ENCODE measurements around the gene LANCL2.
"Not testable (repeated sequence)": the region's sequence is repeated elsewhere in the genome, so short reads cannot be mapped to it uniquely, and the experiment has no call there.

LANCL2 gene

GRCh38 chr7:55349121-55349520, 16.0 kb upstream of the LANCL2 start:
- no peak overlapping the region for H3K27ac ChIP-seq (replicated peaks; ENCODE audit: low read length)
- H3K4me3 ChIP-seq (ENCODE audit: low read length in 2 of 2): no peak overlapping the region
- no peak overlapping the region for H3K23ac ChIP-seq (ENCODE audit: low read depth, low read length, poor library complexity)
- no peak overlapping the region for H2BK120ac ChIP-seq (ENCODE audit: low read depth, low read length)
- no peak overlapping the region for H2BK12ac ChIP-seq (ENCODE audit: low read length)
- no peaks in the 10 kb centered on the region for H3K27me3 ChIP-seq (ENCODE audit: control insufficient read depth in 3 of 3, insufficient read depth in 3 of 3, low read depth in 1 of 3, low read length in 3 of 3)
- H4K91ac ChIP-seq (ENCODE audit: low read depth, low read length, poor library complexity): no peak overlapping the region
- no CpG with 5 or more reads among the region's 2 CpGs for WGBS, 2 donors (ENCODE audit: extremely low coverage in 2 of 2, insufficient read length in 2 of 2, insufficient replicate concordance in 1 of 2)
- H4K8ac ChIP-seq (ENCODE audit: low read depth, low read length): no peak overlapping the region
- no peak overlapping the region for H2AK5ac ChIP-seq (ENCODE audit: low read depth, low read length)
- H3K9ac ChIP-seq (ENCODE audit: low read depth, low read length, poor library complexity): no peak overlapping the region
- peak overlapping the region; percentile 63 for H2AFZ ChIP-seq (ENCODE audit: low read length)
- H3K9me3 ChIP-seq (replicated peaks in 1 of 2; ENCODE audit: control insufficient read depth in 2 of 2, insufficient read depth in 1 of 2, low read depth in 1 of 2, low read length in 2 of 2): no peaks in the 10 kb centered on the region
- H3K14ac ChIP-seq (ENCODE audit: low read length): no peak overlapping the region
- no peak overlapping the region for H2BK15ac ChIP-seq (ENCODE audit: low read length)
- no peaks in the 10 kb centered on the region for H3K79me1 ChIP-seq (ENCODE audit: low read depth, low read length)
- H3K4ac ChIP-seq (ENCODE audit: low read length): no peak overlapping the region
- H3K36me3 ChIP-seq (replicated peaks in 1 of 2; ENCODE audit: control insufficient read depth in 2 of 2, insufficient read depth in 2 of 2, low read length in 2 of 2): no peaks in the 10 kb centered on the region
- no peak overlapping the region for H3K4me2 ChIP-seq (ENCODE audit: insufficient read depth, low read length, poor library complexity, severe bottlenecking)
- no peaks in the 10 kb centered on the region for H3K4me1 ChIP-seq (ENCODE audit: control insufficient read depth in 2 of 2, insufficient read depth in 1 of 2, low read depth in 1 of 2, low read length in 2 of 2)
- H3K18ac ChIP-seq (ENCODE audit: low read length): no peak overlapping the region
- H2BK5ac ChIP-seq (ENCODE audit: low read length): no peak overlapping the region
- peak; percentile 8 for DNase-seq (ENCODE audit: low spot score)

- Histone ChIP-seq H3K9me3 (replicated peaks in 1 of 2; ENCODE audit: control insufficient read depth in 2 of 2, insufficient read depth in 1 of 2, low read depth in 1 of 2, low read length in 2 of 2) (no peaks in the 10 kb centered on the region), H3K23ac (ENCODE audit: low read depth, low read length, poor library complexity) (no peak overlapping the region), H3K4me2 (ENCODE audit: insufficient read depth, low read length, poor library complexity, severe bottlenecking) (no peak overlapping the region), H3K4ac (ENCODE audit: low read length) (no peak overlapping the region), H3K36me3 (replicated peaks in 1 of 2; ENCODE audit: control insufficient read depth in 2 of 2, insufficient read depth in 2 of 2, low read length in 2 of 2) (no peaks in the 10 kb centered on the region), H3K4me1 (ENCODE audit: control insufficient read depth in 2 of 2, insufficient read depth in 1 of 2, low read depth in 1 of 2, low read length in 2 of 2) (no peaks in the 10 kb centered on the region), H2BK12ac (ENCODE audit: low read length) (no peak overlapping the region), H4K91ac (ENCODE audit: low read depth, low read length, poor library complexity) (no peak overlapping the region), H2AK5ac (ENCODE audit: low read depth, low read length) (no peak overlapping the region), H2BK120ac (ENCODE audit: low read depth, low read length) (no peak overlapping the region), H3K4me3 (ENCODE audit: low read length in 2 of 2) (no peak overlapping the region), H4K8ac (ENCODE audit: low read depth, low read length) (no peak overlapping the region), H3K27me3 (ENCODE audit: control insufficient read depth in 3 of 3, insufficient read depth in 3 of 3, low read depth in 1 of 3, low read length in 3 of 3) (no peaks in the 10 kb centered on the region), H3K79me1 (ENCODE audit: low read depth, low read length) (no peaks in the 10 kb centered on the region), H3K18ac (ENCODE audit: low read length) (no peak overlapping the region), H2BK5ac (ENCODE audit: low read length) (no peak overlapping the region), H3K14ac (ENCODE audit: low read length) (no peak overlapping the region), H2BK15ac (ENCODE audit: low read length) (no peak overlapping the region), H2AFZ (ENCODE audit: low read length) (no peak overlapping the region), H3K9ac (ENCODE audit: low read depth, low read length, poor library complexity) (no peak overlapping the region), H3K27ac (replicated peaks; ENCODE audit: low read length) (no peak overlapping the region)
- DNase-seq (ENCODE audit: low spot score): no peak
- no CpG with 5 or more reads among the region's 7 CpGs for WGBS, 2 donors (ENCODE audit: extremely low coverage in 2 of 2, insufficient read length in 2 of 2, insufficient replicate concordance in 1 of 2)
Measured at GRCh38 chr7:55350281-55350680, 14.9 kb upstream of the LANCL2 start.

- no peak overlapping the region for H3K4me2 ChIP-seq (ENCODE audit: insufficient read depth, low read length, poor library complexity, severe bottlenecking)
- no peak overlapping the region for H4K8ac ChIP-seq (ENCODE audit: low read depth, low read length)
- H4K91ac ChIP-seq (ENCODE audit: low read depth, low read length, poor library complexity): no peak overlapping the region
- no peak overlapping the region for H3K23ac ChIP-seq (ENCODE audit: low read depth, low read length, poor library complexity)
- H2BK12ac ChIP-seq (ENCODE audit: low read length): no peak overlapping the region
- no peaks in the 10 kb centered on the region for H3K36me3 ChIP-seq (replicated peaks in 1 of 2; ENCODE audit: control insufficient read depth in 2 of 2, insufficient read depth in 2 of 2, low read length in 2 of 2)
- no peaks in the 10 kb centered on the region for H3K27me3 ChIP-seq (ENCODE audit: control insufficient read depth in 3 of 3, insufficient read depth in 3 of 3, low read depth in 1 of 3, low read length in 3 of 3)
- no peak overlapping the region for H2AFZ ChIP-seq (ENCODE audit: low read length)
- H3K9ac ChIP-seq (ENCODE audit: low read depth, low read length, poor library complexity): no peak overlapping the region
- H3K4me1 ChIP-seq (ENCODE audit: control insufficient read depth in 2 of 2, insufficient read depth in 1 of 2, low read depth in 1 of 2, low read length in 2 of 2): no peaks in the 10 kb centered on the region
- H2BK5ac ChIP-seq (ENCODE audit: low read length): no peak overlapping the region
- H3K18ac ChIP-seq (ENCODE audit: low read length): no peak overlapping the region
- no peak overlapping the region for H2BK15ac ChIP-seq (ENCODE audit: low read length)
- no peaks in the 10 kb centered on the region for H3K79me1 ChIP-seq (ENCODE audit: low read depth, low read length)
- H3K4ac ChIP-seq (ENCODE audit: low read length): no peak overlapping the region
- no peaks in the 10 kb centered on the region for H3K9me3 ChIP-seq (replicated peaks in 1 of 2; ENCODE audit: control insufficient read depth in 2 of 2, insufficient read depth in 1 of 2, low read depth in 1 of 2, low read length in 2 of 2)
- WGBS, 2 donors (ENCODE audit: extremely low coverage in 2 of 2, insufficient read length in 2 of 2, insufficient replicate concordance in 1 of 2): no CpG with 5 or more reads among the region's 3 CpGs
- no peak for DNase-seq (ENCODE audit: low spot score)
- no peak overlapping the region for H2BK120ac ChIP-seq (ENCODE audit: low read depth, low read length)
- no peak overlapping the region for H2AK5ac ChIP-seq (ENCODE audit: low read depth, low read length)
- no peak overlapping the region for H3K27ac ChIP-seq (replicated peaks; ENCODE audit: low read length)
- no peak overlapping the region for H3K4me3 ChIP-seq (ENCODE audit: low read length in 2 of 2)
- H3K14ac ChIP-seq (ENCODE audit: low read length): no peak overlapping the region
Measured at GRCh38 chr7:55351263-55351662, 13.9 kb upstream of the LANCL2 start.

GRCh38 chr7:55352947-55353273, 12.2 kb upstream of the LANCL2 start:
- H3K4me3 ChIP-seq (ENCODE audit: low read length in 2 of 2); H3K4me2 ChIP-seq (ENCODE audit: insufficient read depth, low read length, poor library complexity, severe bottlenecking); H4K91ac ChIP-seq (ENCODE audit: low read depth, low read length, poor library complexity); H3K79me1 ChIP-seq (ENCODE audit: low read depth, low read length); H4K8ac ChIP-seq (ENCODE audit: low read depth, low read length); H2AK5ac ChIP-seq (ENCODE audit: low read depth, low read length); H3K4me1 ChIP-seq (ENCODE audit: control insufficient read depth in 2 of 2, insufficient read depth in 1 of 2, low read depth in 1 of 2, low read length in 2 of 2); H3K9me3 ChIP-seq (replicated peaks in 1 of 2; ENCODE audit: control insufficient read depth in 2 of 2, insufficient read depth in 1 of 2, low read depth in 1 of 2, low read length in 2 of 2); H3K14ac ChIP-seq (ENCODE audit: low read length); H3K18ac ChIP-seq (ENCODE audit: low read length); H2BK15ac ChIP-seq (ENCODE audit: low read length); H3K4ac ChIP-seq (ENCODE audit: low read length); H2BK120ac ChIP-seq (ENCODE audit: low read depth, low read length); H3K23ac ChIP-seq (ENCODE audit: low read depth, low read length, poor library complexity); H2BK12ac ChIP-seq (ENCODE audit: low read length); H3K36me3 ChIP-seq (replicated peaks in 1 of 2; ENCODE audit: control insufficient read depth in 2 of 2, insufficient read depth in 2 of 2, low read length in 2 of 2); H3K27me3 ChIP-seq (ENCODE audit: control insufficient read depth in 3 of 3, insufficient read depth in 3 of 3, low read depth in 1 of 3, low read length in 3 of 3); H2BK5ac ChIP-seq (ENCODE audit: low read length); H3K27ac ChIP-seq (replicated peaks; ENCODE audit: low read length); H3K9ac ChIP-seq (ENCODE audit: low read depth, low read length, poor library complexity); DNase-seq (ENCODE audit: low spot score); H2AFZ ChIP-seq (ENCODE audit: low read length): not testable (repeated sequence)
- no CpG with 5 or more reads among the region's 6 CpGs for WGBS, 2 donors (ENCODE audit: extremely low coverage in 2 of 2, insufficient read length in 2 of 2, insufficient replicate concordance in 1 of 2)

Measured in neuronal stem cell (in vitro differentiated cells).